Stimulated activated CD4-positive, alpha-beta T cell treated with anti-CD3 and anti-CD28 coated beads, TNF-alpha, amount 100 ng/mL, for 24 hours (primary cell): ENCODE data around the gene ATRN.

ENCODE experiments used
- DNase-seq, 3 experiments: peaks; one replicate each; pipeline ENCODE4 v3.0.0-alpha.2; 2020; ENCODE audit warnings: low read depth in 3 of 3

ATRN gene

DNA sequence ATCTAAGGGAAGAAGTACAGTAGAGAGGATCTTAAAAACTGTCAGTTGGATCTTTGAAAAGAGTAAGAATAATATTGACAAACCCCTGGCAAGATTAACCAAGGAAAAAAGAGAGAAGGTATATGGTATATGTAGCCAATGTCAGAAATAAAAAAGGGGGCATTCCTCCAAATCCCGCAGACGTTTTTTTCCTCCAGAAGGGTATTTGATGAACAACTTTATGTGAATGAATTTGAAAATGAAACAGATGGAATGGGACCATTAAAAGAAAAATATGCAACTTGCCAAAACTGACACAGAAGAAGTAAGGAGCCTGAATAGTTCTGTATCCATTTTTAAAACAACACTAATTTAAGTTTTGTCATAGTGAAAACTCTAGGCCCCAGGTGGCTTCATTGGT lies 156.7 kb downstream of the ATRN start:
- DNase-seq, result no peak

GRCh38 chr20:3628502-3629314 lies 157.9 kb downstream of the ATRN start:
- no peak for DNase-seq

GRCh38 chr20:3629893-3630292 lies 159.1 kb downstream of the ATRN start:
- DNase-seq, result no peak

DNA sequence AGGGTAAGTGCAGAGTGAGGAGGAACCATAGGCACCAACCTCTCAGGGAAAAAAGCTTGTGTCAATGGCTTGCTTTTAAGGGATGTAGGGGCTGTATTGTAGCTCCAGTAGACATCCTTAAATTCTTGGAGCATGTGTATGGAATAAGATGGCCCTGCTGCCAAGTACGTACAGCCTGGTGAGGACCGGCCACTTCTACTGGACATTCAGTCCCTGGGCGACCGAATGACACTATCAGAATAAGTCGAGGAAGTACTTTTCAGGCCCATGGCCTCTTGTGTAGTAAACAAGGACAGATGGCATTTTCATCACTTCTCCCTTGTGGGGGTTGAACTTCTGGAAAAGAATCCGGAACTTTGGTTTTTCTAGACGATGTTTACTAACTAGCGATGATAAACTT lies 159.6 kb downstream of the ATRN start:
- no peak for DNase-seq

GRCh38 chr20:3631534-3631933 lies 160.7 kb downstream of the ATRN start:
- DNase-seq, result no peak

GRCh38 chr20:3632311-3633004 lies 161.6 kb downstream of the ATRN start:
- DNase-seq, result no peak

DNA sequence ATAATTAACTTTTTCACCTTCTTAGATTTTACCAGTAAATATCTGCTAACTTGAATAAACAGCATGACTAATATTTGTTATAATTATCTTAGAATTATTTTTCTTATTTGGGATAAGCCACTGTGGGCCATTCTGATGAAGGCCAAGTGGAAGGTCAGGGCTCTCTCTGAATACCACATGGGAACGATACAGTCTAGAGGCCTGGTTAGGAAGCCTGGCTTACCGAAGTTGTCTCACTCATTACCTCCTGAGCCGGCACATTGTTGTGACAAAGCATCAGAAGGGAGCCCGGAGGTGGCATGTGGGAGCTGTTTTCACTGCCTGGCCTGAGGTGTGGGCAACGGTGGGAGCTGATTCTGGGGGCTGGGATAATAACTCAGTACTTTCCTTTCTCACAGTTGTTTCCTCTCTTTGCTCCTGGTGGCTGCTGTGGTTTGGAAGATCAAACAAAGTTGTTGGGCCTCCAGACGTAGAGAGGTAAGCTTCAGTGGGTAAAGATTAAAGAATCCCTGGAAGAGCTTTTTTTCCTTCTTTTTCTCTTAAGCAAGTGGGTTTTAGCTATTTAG lies 163.2 kb downstream of the ATRN start:
- DNase-seq, result no peak

DNA sequence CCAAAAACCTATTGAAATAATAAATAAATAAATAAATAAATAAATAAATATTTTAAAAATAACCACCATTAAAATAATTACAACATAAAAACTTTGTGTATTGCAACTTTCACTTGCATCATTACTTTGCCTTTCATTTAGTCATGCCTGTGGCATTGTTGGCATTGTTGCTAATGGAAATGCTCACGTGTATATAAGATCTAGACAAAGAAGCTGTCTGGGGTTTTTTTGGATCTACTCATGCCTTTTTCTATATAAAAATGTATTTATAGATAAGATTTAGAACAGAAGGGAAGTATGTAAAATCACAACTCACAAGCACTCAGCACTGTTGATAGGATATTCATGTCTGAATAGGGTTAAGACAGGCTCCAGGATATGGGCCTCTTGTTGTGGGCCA lies 164.5 kb downstream of the ATRN start:
- no peak for DNase-seq

DNA sequence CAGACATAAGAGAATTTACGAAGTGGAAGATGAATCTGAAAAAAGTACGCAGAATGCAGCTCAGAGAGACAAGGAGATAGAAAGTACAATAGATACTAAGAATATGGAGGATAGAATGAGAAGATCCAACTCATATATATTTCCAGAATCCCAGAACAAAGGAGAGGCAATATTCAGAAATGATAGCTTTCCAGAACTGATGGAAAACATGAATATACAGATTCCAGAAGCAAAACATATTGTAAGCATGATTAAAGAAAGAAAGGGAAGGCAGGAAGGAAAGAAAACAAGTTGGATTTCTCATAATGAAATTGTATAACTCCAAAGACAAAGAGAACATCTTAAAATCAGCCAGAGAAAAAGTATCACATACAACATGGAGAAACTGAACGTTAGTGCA lies 169.4 kb downstream of the ATRN start:
- DNase-seq, result no peak

DNA sequence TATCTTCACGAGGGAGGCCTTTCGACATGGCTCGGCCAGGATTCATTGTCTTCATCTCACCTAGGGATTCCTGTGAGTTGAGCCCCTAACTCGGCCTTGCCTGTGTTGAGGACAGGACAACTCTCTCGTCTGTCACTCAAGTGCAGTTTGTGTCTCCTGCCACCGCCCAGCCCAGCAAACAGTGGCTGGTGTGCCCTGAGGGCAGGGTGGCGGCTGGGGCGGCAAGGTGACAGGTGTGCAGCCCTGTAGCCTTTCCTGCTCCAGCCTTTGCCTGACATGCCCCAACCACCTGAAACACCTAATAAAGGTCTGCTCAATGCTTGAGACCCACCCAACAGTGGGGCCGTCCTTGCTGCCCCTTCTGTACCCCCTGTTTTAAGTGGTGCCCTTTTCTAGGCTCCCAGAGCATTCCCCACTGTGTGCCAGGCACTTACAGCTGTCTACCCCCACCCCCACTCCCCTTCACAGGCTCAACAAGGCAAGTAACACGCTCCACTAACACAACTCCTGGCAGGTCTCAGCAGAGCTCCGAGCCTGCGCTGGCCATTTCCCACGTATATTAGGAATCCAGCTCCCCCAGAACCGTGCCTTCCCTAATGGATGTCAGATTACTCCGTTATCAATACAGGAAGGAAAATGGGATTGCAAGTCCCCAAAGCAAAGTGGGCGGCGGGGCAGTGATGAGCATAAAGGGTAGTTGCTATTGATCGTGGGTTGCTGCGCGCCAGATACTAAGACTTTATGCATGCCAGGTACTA lies 174.7 kb downstream of the ATRN start:
- no peak for DNase-seq

DNA sequence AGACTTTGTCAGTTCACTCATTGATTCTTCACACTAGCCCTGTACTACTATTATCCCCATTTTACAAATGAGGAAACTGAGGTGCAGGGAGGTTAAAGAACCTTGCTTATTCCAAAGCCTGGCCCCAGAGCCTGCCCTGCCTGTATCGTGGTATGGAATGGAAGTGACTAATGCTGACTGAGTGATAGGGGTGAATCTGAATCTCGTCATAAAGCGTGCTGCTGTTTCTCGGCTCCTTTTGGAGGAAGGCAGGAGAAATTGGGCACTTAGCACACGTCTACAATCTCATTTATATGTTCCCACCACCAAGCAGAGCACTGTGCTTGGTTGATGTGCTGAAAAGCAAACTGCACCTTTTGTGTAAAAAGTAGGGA lies 175.2 kb downstream of the ATRN start:
- DNase-seq, result no peak

DNA sequence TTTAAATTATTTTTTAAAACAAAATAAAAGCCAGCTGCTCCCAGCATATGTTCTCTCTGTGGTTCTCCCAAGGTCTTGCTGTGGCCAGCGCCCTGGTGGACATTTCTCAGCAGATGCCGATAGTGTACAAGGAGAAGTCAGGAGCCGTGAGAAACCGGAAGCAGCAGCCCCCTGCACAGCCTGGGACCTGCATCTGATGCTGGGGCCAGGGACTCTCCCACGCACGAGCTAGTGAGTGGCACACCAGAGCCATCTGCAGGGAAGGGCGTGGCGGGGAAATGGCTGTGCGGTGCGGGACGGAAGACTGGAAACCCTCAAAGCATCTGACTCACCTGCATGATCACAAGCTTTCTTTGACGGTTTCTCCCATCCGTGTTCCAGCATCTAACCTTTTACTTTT lies 175.8 kb downstream of the ATRN start:
- no peak for DNase-seq

GRCh38 chr20:3647473-3647872 lies 176.7 kb downstream of the ATRN start:
- no peak for DNase-seq

DNA sequence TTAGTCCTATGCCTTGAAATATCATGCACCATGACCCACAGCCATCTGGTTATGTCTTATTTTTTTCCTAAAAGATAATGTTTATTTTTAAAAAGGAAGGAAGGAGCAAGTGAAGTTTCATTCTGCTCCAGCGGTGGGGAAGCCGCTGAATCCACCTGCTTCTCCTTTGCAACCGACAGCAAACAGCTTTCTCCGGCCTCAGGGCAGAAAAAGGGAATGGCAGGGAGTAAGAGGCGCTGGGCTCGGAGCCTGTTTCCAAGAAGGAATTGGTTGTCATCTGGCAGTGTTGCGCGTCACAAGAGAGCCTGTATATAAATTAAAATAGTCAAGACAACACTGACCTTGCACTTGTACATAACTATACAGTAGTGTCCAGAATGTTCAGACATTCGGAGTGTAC lies 178.1 kb downstream of the ATRN start:
- no peak for DNase-seq

GRCh38 chr20:3651204-3651962 lies 180.6 kb downstream of the ATRN start:
- no peak for DNase-seq

GRCh38 chr20:3652221-3652620 lies 181.4 kb downstream of the ATRN start:
- DNase-seq, result no peak

- no peak for DNase-seq
Observed at GRCh38 chr20:3652676-3653596, 182.1 kb downstream of the ATRN start.

GRCh38 chr20:3653921-3654320 lies 183.1 kb downstream of the ATRN start:
- DNase-seq, result no peak

DNA sequence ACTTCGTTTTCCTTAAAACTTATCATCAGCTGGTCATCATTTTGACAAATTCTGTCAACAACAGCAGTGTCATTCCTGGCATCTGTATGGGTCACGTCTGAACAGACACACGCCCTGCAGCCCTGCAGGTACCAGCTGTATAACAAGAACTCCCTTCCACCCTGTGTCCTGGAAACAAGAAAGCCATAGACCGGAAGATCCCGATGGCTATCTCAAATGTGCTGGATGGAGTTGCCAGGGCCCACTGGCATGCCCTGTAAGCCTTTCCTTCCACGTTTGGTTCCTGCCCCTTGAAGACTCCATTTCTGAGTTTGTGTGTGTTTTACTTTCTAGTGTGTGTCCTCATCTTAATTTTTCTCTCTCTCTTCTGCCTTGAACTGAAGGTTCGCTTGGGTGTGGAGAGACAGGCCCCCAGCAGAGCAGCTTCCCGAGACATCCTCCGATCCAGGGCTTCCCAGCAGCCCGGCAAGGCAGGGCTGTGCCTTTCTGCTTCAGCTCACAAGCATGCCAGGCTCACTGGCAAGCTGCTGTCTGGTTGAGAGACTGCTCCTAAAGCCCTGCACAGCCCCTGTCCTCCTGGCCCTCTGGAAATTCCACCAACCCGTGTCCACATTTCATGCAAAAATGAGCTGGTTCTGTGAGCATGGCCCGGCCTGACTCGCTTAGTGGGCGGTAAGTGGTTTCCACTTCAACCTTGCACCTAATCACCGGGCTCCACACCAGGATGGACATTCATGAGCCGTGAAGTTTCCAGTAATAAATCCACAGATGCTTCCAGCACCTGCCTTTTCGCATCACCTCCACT lies 183.7 kb downstream of the ATRN start:
- DNase-seq, result no peak

GRCh38 chr20:3655131-3655405 lies 184.2 kb downstream of the ATRN start:
- no peak for DNase-seq
